HG03097 (cell line): ENCODE results near the gene KNDC1.

Experiments used
- ATAC-seq: cut with Tn5 transposase; IDR thresholded peaks from one replicate; pipeline ENCODE4 v1.9.1; 2021; ENCODE audit not compliant: unreplicated experiment, low FRiP score

Gene KNDC1

GRCh38 chr10:133187906-133188681, 28.1 kb downstream of the KNDC1 start:
- no peak for ATAC-seq

- no peak for ATAC-seq
Observed at GRCh38 chr10:133189256-133189655, 29.2 kb downstream of the KNDC1 start.

DNA sequence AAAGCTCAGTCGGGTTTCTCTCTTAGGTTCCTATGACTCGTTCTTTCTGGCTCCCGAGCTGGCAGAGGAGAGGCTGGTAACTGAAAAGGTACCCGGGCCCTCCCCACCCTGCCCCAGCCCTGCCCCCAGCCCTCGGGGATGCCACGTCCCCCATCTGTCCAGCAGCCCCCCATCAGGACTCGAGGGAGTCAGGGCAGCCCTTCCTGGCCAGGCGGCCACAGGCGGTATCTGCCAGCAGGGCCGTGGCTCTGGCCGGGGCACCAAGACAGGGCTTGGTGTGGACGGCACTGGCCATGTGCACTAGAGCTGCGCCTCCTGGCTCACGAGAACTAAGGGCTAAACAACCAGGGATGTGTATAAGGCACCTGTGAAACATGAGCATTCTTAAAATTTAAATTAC, 29.7 kb downstream of the KNDC1 start:
- ATAC-seq, result no peak

GRCh38 chr10:133190225-133190624, 30.2 kb downstream of the KNDC1 start:
- no peak for ATAC-seq

GRCh38 chr10:133191651-133192050, 31.6 kb downstream of the KNDC1 start:
- no peak for ATAC-seq

DNA sequence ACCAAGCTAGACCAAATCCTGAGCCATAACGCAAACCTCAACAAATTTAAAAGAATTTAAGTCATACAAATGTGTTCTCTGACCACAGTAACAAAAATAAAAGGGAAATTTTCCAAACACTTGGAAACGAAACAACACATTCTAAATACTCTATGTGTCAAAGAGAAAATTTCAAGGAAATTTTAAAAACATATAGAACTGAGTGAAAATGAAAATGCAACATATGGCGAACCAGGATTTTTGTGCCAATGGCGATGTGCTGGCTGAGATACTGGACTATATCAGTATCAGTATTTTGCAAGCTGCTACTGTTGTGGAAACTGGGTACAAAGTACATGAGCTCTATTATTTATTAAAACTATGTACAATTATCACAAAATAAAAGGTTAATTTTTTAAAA, 34.1 kb downstream of the KNDC1 start:
- no peak for ATAC-seq

DNA sequence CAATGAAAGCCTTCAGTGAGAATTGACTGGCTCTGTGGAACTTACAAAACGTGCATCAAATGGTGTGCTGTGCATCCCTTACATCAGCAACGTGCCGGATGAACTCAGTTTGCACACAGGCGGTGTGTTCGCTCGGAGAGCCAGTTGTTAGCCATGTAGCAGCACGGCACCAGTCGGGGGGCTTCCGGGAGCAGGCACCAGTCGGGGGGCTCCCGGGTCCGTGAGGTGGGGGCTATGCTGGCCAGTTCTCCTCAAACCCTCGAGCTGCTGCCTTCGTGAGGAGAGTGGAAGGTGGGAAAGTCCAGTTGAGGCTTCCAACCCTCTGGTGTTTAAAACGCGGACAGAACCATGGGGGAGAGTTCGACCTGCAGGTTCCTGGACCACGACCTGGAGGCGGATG, 35.1 kb downstream of the KNDC1 start:
- no peak for ATAC-seq

- no peak for ATAC-seq
Observed at GRCh38 chr10:133195611-133196010, 35.6 kb downstream of the KNDC1 start.

DNA sequence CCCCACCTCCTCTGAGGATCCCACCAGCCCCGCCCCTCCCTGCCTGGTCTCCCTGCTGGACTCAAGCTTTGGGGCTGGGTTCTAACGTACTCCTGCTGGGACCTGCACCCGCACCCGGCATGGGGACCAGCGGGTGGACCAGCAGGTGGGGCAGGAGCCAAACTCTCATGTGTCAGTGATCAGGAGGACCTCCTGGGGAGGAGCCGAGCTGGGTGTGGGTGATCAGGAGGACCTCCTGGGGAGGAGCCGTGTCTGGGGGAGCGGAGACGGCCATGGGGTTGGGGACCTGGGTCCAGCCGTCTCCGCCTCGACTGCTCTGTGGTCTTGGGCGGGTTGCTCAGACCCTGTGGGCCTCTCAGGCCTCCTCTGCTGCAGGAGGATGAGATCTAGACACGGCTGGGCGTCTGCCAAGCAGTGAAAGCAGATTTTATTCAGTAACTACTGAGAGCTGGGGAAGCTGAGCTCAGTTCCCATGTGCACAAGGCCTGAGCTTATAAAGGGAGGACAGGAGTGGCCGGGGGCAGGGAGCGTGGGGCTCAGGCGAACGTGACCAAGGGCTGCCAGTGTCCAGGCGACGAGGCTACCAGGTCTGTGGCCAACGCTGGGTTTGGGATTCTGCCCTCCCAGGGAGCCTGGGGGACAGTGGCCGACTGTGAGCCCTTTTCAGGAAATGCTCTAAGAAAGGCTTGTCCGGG, 36.3 kb downstream of the KNDC1 start:
- ATAC-seq, result no peak

DNA sequence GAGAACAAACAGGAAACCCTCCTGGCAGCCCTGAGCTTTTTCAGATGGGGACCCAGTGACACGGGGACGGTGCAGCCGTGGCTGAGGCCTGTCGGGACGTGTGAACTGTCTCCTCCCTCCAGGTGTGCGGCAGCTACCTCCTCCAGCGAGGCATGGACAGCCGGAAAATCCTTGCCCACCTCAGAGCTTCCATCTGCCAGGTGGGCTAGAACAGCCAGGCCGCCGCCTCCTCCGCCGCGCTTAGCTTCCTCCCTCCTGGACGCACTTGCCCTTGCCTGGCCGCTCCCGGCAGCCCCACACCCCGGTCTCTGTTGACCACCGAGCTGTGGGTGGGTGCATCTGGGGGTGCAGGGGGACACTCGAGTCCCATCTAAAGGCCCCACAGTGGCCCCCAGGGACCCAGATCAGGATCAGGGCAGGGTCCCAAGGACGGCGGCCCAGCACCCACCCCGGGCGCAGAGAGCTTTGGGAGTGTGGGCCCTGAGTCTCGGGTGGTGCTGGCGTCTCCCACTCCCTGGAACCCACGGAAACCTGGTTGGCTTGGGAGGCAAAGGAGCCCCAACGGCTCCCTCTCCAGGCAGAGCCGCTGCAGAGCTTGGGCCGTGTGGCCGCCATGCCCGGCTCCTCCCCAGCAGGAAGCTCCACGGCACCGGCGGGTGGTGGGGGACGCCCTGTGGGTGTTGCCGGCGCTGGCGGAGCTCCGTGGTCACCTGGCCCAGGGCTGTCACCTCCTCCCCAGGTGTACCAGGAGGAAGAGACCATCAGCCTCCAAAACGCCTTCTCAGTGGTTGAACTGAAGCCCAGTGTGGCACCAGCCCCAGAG, 37.1 kb downstream of the KNDC1 start:
- ATAC-seq, result no peak

- ATAC-seq, result no peak
Observed at GRCh38 chr10:133197786-133198185, 37.8 kb downstream of the KNDC1 start.

GRCh38 chr10:133198206-133198605, 38.2 kb downstream of the KNDC1 start:
- ATAC-seq, result no peak

- no peak for ATAC-seq
Observed at GRCh38 chr10:133198621-133199487, 38.8 kb downstream of the KNDC1 start.

GRCh38 chr10:133199488-133199885, 39.5 kb downstream of the KNDC1 start:
- no peak for ATAC-seq

- no peak for ATAC-seq
Observed at GRCh38 chr10:133199992-133200611, 40.1 kb downstream of the KNDC1 start.

DNA sequence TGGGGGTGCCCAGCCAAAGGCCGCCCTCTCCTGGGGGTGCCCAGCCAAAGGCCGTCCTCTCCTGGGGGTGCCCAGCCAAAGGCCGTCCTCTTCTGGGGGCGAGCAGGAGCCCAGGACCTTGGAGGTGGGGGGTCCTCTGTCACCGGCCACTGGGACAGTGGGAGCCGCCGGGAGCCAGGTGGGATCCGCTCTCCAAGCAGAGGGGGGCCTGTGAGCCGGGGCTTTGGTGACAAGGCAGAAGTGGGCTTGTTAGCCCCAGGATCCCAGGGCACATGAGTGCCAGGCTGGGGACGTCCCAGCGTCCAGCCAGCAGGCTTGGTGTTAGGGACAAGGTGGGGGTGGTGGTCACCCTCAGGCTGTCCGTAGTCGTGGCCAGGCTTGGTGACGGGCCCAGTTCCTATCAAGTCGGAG, 40.6 kb downstream of the KNDC1 start:
- ATAC-seq, result no peak

- no peak for ATAC-seq
Observed at GRCh38 chr10:133201151-133201947, 41.3 kb downstream of the KNDC1 start.

DNA sequence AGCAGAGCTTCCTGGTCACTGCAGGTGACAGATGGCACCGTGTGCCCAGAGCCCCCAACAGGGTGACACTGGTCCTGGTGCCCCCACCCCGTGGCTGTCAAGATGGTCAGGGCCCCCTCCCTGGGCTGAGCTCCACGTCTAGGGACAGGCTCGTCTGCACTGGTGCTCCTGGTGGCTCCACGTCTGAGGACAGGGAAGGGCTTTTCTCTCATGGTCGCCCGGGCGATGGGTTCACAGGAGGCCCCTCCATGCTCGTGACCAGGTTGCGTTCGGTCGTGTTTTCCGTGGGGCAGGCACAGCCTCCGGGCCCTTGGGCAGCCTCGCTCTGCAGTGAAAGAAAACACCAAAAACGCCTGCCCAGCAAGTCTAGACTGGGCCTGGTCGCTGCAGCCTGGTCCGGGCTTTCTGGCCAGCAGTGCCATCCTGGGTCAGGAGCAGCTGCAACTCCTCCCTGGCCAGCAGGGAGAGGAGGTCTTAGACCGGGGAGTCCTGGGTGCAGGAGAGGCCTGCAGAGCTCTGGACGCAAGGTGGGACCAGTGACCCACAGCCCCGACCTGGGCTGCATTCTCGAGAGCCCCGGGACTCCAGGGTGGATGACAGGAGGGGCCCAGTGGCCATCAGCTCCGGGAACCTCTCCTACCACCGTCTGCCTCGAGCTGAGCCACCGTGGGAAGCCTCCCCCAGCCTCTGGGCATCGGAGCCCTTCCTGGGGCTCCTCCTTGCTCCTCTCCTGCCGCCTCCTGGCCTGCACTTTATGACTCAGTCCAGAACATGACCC, 42.1 kb downstream of the KNDC1 start:
- no peak for ATAC-seq
